Colonic mucosa (tissue), 4 donors: ENCODE data around the gene GALNS. TPM values are rescaled to one million over a fixed set of nuclear protein-coding genes. Genes with fewer than 3 reads are reported as not detected.
"Not testable (repeated sequence)": the region's sequence is repeated elsewhere in the genome, so short reads cannot be mapped to it uniquely, and the experiment has no call there.

Experiments used
- DNase-seq: peaks from one replicate; pipeline ENCODE4 v3.0.0-alpha.2; 2020
- H3K27ac ChIP-seq: fragments of 200-600 bp; one replicate; pipeline ENCODE4 v1.8.0; 2021
- H3K27me3 ChIP-seq: fragments of 200-600 bp; one replicate; pipeline ENCODE4 v1.8.0; 2021
- H3K36me3 ChIP-seq: fragments of 200-600 bp; one replicate; pipeline ENCODE4 v1.8.0; 2021
- H3K4me1 ChIP-seq: fragments of 200-600 bp; one replicate; pipeline ENCODE4 v1.8.0; 2021; ENCODE audit warnings: mild to moderate bottlenecking
- H3K4me3 ChIP-seq: fragments of 200-600 bp; one replicate; pipeline ENCODE4 v1.8.0; 2021
- H3K9ac ChIP-seq, 2 donors: one replicate each; pipeline ENCODE4 v1.7.0; 2013; ENCODE audit warnings: control low read depth in 2 of 2, low read depth in 2 of 2, low read length in 2 of 2
- H3K9me3 ChIP-seq: fragments of 200-600 bp; one replicate; pipeline ENCODE4 v1.8.0; 2021
- CTCF ChIP-seq: fragments of 200-600 bp; IDR thresholded peaks from one replicate; pipeline ENCODE4 v1.8.0; 2022; ENCODE audit warnings: antibody characterized with exemption, mild to moderate bottlenecking
- intact Hi-C: fragments of 100-400 bp; cut with DNase I; formaldehyde crosslinking; loops from one replicate; pipeline ENCODE4 v1.14.1; 2022
- total RNA-seq, 2 donors: library from RNA; stranded (reverse); fragmentation: NEBNext Ultra II Directional in 1 of 2; extraction: Animal tissue kit (Norgen Biotek cat#: 25700) in 1 of 2; gene quantifications; one replicate each; pipeline ENCODE4 v1.2.1, GENCODE V29; 2021
- donor health status: healthy.
- donor health status: DM: no; HTN: no; CAD: no.
- donor health status: DM: no; HTN: no; CAD: no.

Gene GALNS
- total RNA-seq, 2 donors from 2014 or later, result 22.8 to 44.5 TPM

- H3K36me3 ChIP-seq, result no peaks in the 10 kb centered on the region
- H3K27ac ChIP-seq, result no peak overlapping the region
- H3K4me1 ChIP-seq, result no peaks in the 10 kb centered on the region
- no peak overlapping the region for H3K9ac ChIP-seq
- no peak for DNase-seq
- no peaks in the 10 kb centered on the region for H3K27me3 ChIP-seq
- no peak for TF ChIP-seq CTCF
- no peaks in the 10 kb centered on the region for H3K9me3 ChIP-seq
- intact Hi-C loops, result no loop called here
- H3K4me3 ChIP-seq, result no peak overlapping the region
Measured at GRCh38 chr16:88892065-88892464, 35.3 kb upstream of the GALNS start.

- intact Hi-C loops, result no loop called here
- TF ChIP-seq CTCF, result no peak
Measured at GRCh38 chr16:88891083-88891482, 34.3 kb upstream of the GALNS start.

GRCh38 chr16:88889702-88890352 is 33.1 kb upstream of the GALNS start:
- H3K9ac ChIP-seq, H3K9me3 ChIP-seq, H3K27me3 ChIP-seq, H3K4me1 ChIP-seq, DNase-seq, H3K27ac ChIP-seq, H3K4me3 ChIP-seq, intact Hi-C loops, H3K36me3 ChIP-seq: not testable (repeated sequence)

More at GRCh38 chr16:88891083-88891482, 34.3 kb upstream of the GALNS start:
- Histone ChIP-seq H3K27ac (no peak overlapping the region), H3K9me3 (no peaks in the 10 kb centered on the region), H3K4me1 (no peaks in the 10 kb centered on the region), H3K9ac (no peak overlapping the region), H3K27me3 (no peaks in the 10 kb centered on the region), H3K36me3 (no peaks in the 10 kb centered on the region), H3K4me3 (no peak overlapping the region)
- DNase-seq, result no peak

- TF ChIP-seq CTCF, result no peak
- no peak overlapping the region for H3K4me3 ChIP-seq
- H3K36me3 ChIP-seq, result no peaks in the 10 kb centered on the region
- DNase-seq, result no peak
- H3K27ac ChIP-seq, result no peak overlapping the region
- H3K27me3 ChIP-seq, result no peaks in the 10 kb centered on the region
- no peaks in the 10 kb centered on the region for H3K4me1 ChIP-seq
- intact Hi-C loops, result no loop called here
- no peak overlapping the region for H3K9ac ChIP-seq
- H3K9me3 ChIP-seq, result no peaks in the 10 kb centered on the region
Measured at GRCh38 chr16:88888461-88889387, 32.0 kb upstream of the GALNS start.

GRCh38 chr16:88888057-88888456 is 31.3 kb upstream of the GALNS start:
- Histone ChIP-seq H3K4me3 (no peak overlapping the region), H3K9me3 (no peaks in the 10 kb centered on the region), H3K36me3 (no peaks in the 10 kb centered on the region), H3K27me3 (no peaks in the 10 kb centered on the region), H3K27ac (no peak overlapping the region), H3K4me1 (no peaks in the 10 kb centered on the region), H3K9ac (no peak overlapping the region)
- DNase-seq, result no peak
- intact Hi-C loops, result no loop called here
- no peak for TF ChIP-seq CTCF
